ENCODE data around the gene EPHB6.

DNA sequence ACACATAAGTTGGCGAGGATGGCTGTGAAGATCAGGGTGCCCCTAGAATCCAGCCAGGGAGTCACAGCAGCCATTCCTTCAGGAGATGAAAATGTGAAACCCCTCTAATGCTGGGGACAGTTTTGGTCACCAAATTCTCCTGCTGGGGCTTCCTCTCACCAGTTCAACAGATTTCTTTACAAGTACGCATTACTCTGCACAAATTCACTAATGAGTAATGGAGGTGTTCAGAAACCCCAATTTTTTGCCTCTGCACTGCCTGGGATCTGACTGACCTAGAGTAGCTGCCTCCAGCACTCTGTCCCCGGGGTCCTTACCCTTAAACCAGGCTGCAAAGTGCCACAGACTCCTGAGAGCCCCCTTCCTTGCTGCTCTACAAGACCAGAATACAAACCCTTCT lies 62.6 kb downstream of the EPHB6 start:
- TF ChIP-seq TAF1 (IDR thresholded peaks at IDR 0.05; ENCODE audit: low read depth, low read length) (no peak), POLR2A (IDR thresholded peaks at IDR 0.05; ENCODE audit: low read depth, low read length) (no peak), POLR2AphosphoS5 (IDR thresholded peaks at IDR 0.05; ENCODE audit: low read depth, low read length) (no peak), SPI1 (IDR thresholded peaks at IDR 0.05; ENCODE audit: low read depth, low read length) (no peak)

Measured in GM12891 (cell line).